ENCODE results near the gene ABCA3. TPM values are rescaled to one million over a fixed set of nuclear protein-coding genes. Genes with fewer than 3 reads are reported as not detected.

ABCA3 gene
- total RNA-seq, 1 experiment from 2014 or later = 9.0 TPM

DNA sequence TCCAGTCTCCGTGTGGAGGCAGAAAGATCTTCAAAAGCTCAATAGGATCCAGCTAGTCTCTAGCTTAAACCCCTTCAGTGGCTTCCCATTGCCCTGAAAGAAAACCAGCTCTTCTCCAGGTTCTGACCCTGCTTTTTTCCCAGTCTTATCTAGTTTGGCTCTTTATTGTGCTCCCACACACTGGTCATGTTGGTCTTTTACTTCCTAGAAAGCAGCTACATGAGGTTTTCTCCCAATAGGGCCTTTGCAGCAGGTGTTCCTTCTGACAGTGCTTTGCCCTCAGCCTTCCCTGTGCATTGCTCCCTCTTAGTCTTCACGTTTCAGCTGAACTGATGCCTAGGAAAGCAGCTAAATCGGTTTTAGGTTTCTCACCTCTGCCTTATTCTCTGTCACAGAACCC is 21.7 kb upstream of the ABCA3 start:
- no peak for TF ChIP-seq CTCF (conservative IDR thresholded peaks at IDR 0.05; ENCODE audit: low read depth, low read length)
- intact Hi-C loops (cut with micrococcal nuclease; ENCODE audit: unreplicated experiment) = no loop called here

DNA sequence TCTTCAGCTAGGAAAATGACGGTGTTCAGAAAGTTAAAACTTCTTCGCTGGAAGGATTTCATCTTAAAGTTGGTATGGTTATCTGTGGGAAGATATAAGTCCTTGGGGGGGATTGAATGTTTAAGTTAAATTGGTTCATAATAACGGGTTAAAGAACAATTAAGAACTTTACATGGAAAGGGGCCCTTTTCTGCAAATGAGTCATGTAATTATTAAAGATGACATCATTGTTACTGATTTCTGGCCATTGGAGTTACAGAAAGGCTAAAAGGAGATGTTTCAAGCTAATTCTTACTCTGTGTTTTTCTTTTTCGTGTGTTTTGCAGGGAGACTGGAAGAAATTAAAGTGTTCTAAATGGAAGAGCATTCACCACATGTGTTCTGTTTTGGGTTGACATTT is 20.6 kb upstream of the ABCA3 start:
- H3K4me1 ChIP-seq (ENCODE audit: insufficient read depth, low read length, poor library complexity, severe bottlenecking) = peaks cover 3% of the 10 kb centered on the region
- BruUV-seq (replicated peaks) = no TSS peak
- TF ChIP-seq CTCF (conservative IDR thresholded peaks at IDR 0.05; ENCODE audit: low read depth, low read length) (no peak), EZH2 (IDR thresholded peaks at IDR 0.05; ENCODE audit: borderline replicate concordance, low read depth, low read length, poor library complexity, severe bottlenecking) (no peak)
- H3K4me3 ChIP-seq (ENCODE audit: low read depth, low read length, poor library complexity, severe bottlenecking) = no peak overlapping the region
- intact Hi-C loops (cut with micrococcal nuclease; ENCODE audit: unreplicated experiment) = no loop called here
- DNase-seq (ENCODE audit: low spot score) = no peak
- H3K27ac ChIP-seq (ENCODE audit: low read depth, low read length, poor library complexity, severe bottlenecking) = no peak overlapping the region
- POLR2A ChIA-PET (ENCODE audit: low non-redundant PET) = no interaction called here
- peaks cover 56% of the 10 kb centered on the region for H3K27me3 ChIP-seq (replicated peaks; ENCODE audit: insufficient read depth, low read depth, low read length, poor library complexity)
- H3K36me3 ChIP-seq (ENCODE audit: insufficient read depth, low read length, poor library complexity, severe bottlenecking) = no peaks in the 10 kb centered on the region
- peaks cover 9% of the 10 kb centered on the region for H3K9me3 ChIP-seq (ENCODE audit: low read depth, low read length, poor library complexity, severe bottlenecking)
- CTCF ChIA-PET = interaction anchor here (0.6 kb wide), 1 partner anchor 67 kb away, joined by 7 read pairs; no protein-coding TSS in a partner anchor

More for the DNA sequence above, 21.7 kb upstream of the ABCA3 start:
- ChIA-PET POLR2A (ENCODE audit: low non-redundant PET) (no interaction called here), CTCF (interaction anchor here (0.5 kb wide), 1 partner anchor 32 kb away, joined by 6 read pairs; no protein-coding TSS in a partner anchor)
- Histone ChIP-seq H3K27ac (ENCODE audit: low read depth, low read length, poor library complexity, severe bottlenecking) (no peak overlapping the region), H3K27me3 (replicated peaks; ENCODE audit: insufficient read depth, low read depth, low read length, poor library complexity) (peaks cover 50% of the 10 kb centered on the region), H3K9me3 (ENCODE audit: low read depth, low read length, poor library complexity, severe bottlenecking) (peaks cover 2% of the 10 kb centered on the region), H3K4me3 (ENCODE audit: low read depth, low read length, poor library complexity, severe bottlenecking) (no peak overlapping the region), H3K36me3 (ENCODE audit: insufficient read depth, low read length, poor library complexity, severe bottlenecking) (no peaks in the 10 kb centered on the region), H3K4me1 (ENCODE audit: insufficient read depth, low read length, poor library complexity, severe bottlenecking) (peaks cover 3% of the 10 kb centered on the region)
- DNase-seq (ENCODE audit: low spot score) = no peak
- no TSS peak for BruUV-seq (replicated peaks)

DNA sequence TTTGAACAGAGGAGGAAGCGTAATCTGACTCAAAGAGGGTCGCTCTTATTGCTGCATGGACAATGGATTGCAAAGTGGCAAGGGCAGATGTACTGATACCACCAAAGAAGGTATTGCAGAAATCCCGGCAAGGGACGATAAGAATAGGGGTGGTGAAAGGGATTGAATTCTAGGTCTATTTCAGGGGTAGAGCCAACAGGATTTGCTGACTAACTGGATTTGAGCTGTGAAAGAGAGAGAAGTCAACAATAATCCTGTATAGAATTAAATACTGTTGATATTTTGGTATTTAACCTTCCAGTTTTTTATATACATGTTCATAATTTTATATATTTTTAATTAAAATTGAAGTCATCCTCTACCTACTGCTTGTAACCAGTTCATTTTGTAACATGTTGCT is 19.4 kb upstream of the ABCA3 start:
- TF ChIP-seq CTCF (conservative IDR thresholded peaks at IDR 0.05; ENCODE audit: low read depth, low read length) (no peak), EZH2 (IDR thresholded peaks at IDR 0.05; ENCODE audit: borderline replicate concordance, low read depth, low read length, poor library complexity, severe bottlenecking) (no peak)
- ChIA-PET POLR2A (ENCODE audit: low non-redundant PET) (no interaction called here), CTCF (no interaction called here)

More for the DNA sequence above, 19.4 kb upstream of the ABCA3 start:
- Histone ChIP-seq H3K9me3 (ENCODE audit: low read depth, low read length, poor library complexity, severe bottlenecking) (peaks cover 9% of the 10 kb centered on the region), H3K4me1 (ENCODE audit: insufficient read depth, low read length, poor library complexity, severe bottlenecking) (peaks cover under 1% of the 10 kb centered on the region), H3K4me3 (ENCODE audit: low read depth, low read length, poor library complexity, severe bottlenecking) (no peak overlapping the region), H3K27me3 (replicated peaks; ENCODE audit: insufficient read depth, low read depth, low read length, poor library complexity) (peaks cover 56% of the 10 kb centered on the region), H3K27ac (ENCODE audit: low read depth, low read length, poor library complexity, severe bottlenecking) (no peak overlapping the region), H3K36me3 (ENCODE audit: insufficient read depth, low read length, poor library complexity, severe bottlenecking) (no peaks in the 10 kb centered on the region)
- no TSS peak for BruUV-seq (replicated peaks)
- DNase-seq (ENCODE audit: low spot score) = no peak
- intact Hi-C loops (cut with micrococcal nuclease; ENCODE audit: unreplicated experiment) = no loop called here
